ENCODE data around the gene HBM.

HBM gene

GRCh38 chr16:129075-129474, 36.7 kb upstream of the HBM start:
- no peak for TF ChIP-seq SUZ12 (IDR thresholded peaks at IDR 0.05)
- no peak for TF ChIP-seq PKNOX1 (IDR thresholded peaks at IDR 0.05)
- TF ChIP-seq LEF1 (IDR thresholded peaks at IDR 0.05; ENCODE audit: borderline replicate concordance) = no peak
- TF ChIP-seq FOXK2 (IDR thresholded peaks at IDR 0.05) = no peak
- no peak for TF ChIP-seq ARNT (IDR thresholded peaks at IDR 0.05)
- TF ChIP-seq HDGF (IDR thresholded peaks at IDR 0.05; ENCODE audit: borderline replicate concordance) = no peak
- no peak for TF ChIP-seq L3MBTL2 (conservative IDR thresholded peaks at IDR 0.05)
- TF ChIP-seq CTBP1 (IDR thresholded peaks at IDR 0.05; ENCODE audit: borderline replicate concordance) = no peak
- no peak for TF ChIP-seq ZNF384 (IDR thresholded peaks at IDR 0.05)
- no peak for TF ChIP-seq FOXA1 (IDR thresholded peaks at IDR 0.05)
- CTCF ChIA-PET = interaction anchor here (0.5 kb wide), 1 partner anchor 119 kb away, joined by 4 read pairs; no protein-coding TSS in a partner anchor
- POLR2A ChIA-PET = no interaction called here
- DNase-seq (ENCODE audit: extremely low spot score) = no peak

GRCh38 chr16:130533-131173, 35.1 kb upstream of the HBM start:
- ChIA-PET POLR2A (interaction anchor here (1.3 kb wide), 1 partner anchor 77 kb away, joined by 3 read pairs; the partner anchor contains the start of genes POLR3K and SNRNP25), CTCF (no interaction called here)
- no peak for TF ChIP-seq FOXA1 (IDR thresholded peaks at IDR 0.05)
- DNase-seq (ENCODE audit: extremely low spot score) = no peak

GRCh38 chr16:132120-132519, 33.7 kb upstream of the HBM start:
- ChIA-PET CTCF (no interaction called here), POLR2A (interaction anchor here (1.3 kb wide), 1 partner anchor 79 kb away, joined by 3 read pairs; the partner anchor contains the start of genes POLR3K and SNRNP25)
- no peak for DNase-seq (ENCODE audit: extremely low spot score)
- TF ChIP-seq ZNF384 (IDR thresholded peaks at IDR 0.05) (no peak), CTBP1 (IDR thresholded peaks at IDR 0.05; ENCODE audit: borderline replicate concordance) (no peak), SP1 (IDR thresholded peaks at IDR 0.05) (no peak), ARNT (IDR thresholded peaks at IDR 0.05) (no peak), FOXM1 (IDR thresholded peaks at IDR 0.05; ENCODE audit: borderline replicate concordance) (no peak), ELF4 (IDR thresholded peaks at IDR 0.05) (no peak), L3MBTL2 (conservative IDR thresholded peaks at IDR 0.05) (no peak), BHLHE40 (IDR thresholded peaks at IDR 0.05; ENCODE audit: borderline replicate concordance) (no peak), PKNOX1 (IDR thresholded peaks at IDR 0.05) (no peak), TARDBP (IDR thresholded peaks at IDR 0.05) (no peak), NFRKB (IDR thresholded peaks at IDR 0.05) (no peak), HDGF (IDR thresholded peaks at IDR 0.05; ENCODE audit: borderline replicate concordance) (no peak), SUZ12 (IDR thresholded peaks at IDR 0.05) (no peak), LEF1 (IDR thresholded peaks at IDR 0.05; ENCODE audit: borderline replicate concordance) (no peak), FOXA1 (IDR thresholded peaks at IDR 0.05) (no peak), FOXK2 (IDR thresholded peaks at IDR 0.05) (no peak)

GRCh38 chr16:133716-134115, 32.1 kb upstream of the HBM start:
- no peak for DNase-seq (ENCODE audit: extremely low spot score)
- CTCF ChIA-PET = interaction anchor here (2.1 kb wide), 1 partner anchor 16 kb away, joined by 10 read pairs; no protein-coding TSS in a partner anchor
- POLR2A ChIA-PET = no interaction called here
- no peak for TF ChIP-seq BHLHE40 (IDR thresholded peaks at IDR 0.05; ENCODE audit: borderline replicate concordance)
- no peak for TF ChIP-seq ARNT (IDR thresholded peaks at IDR 0.05)
- no peak for TF ChIP-seq ELF4 (IDR thresholded peaks at IDR 0.05)

- ChIA-PET CTCF (no interaction called here), POLR2A (interaction anchor here (1.0 kb wide), 1 partner anchor 97 kb away, joined by 3 read pairs; no protein-coding TSS in a partner anchor)
- no peak for TF ChIP-seq NFRKB (IDR thresholded peaks at IDR 0.05)
- TF ChIP-seq FOXA1 (IDR thresholded peaks at IDR 0.05) = no peak
- no peak for TF ChIP-seq TARDBP (IDR thresholded peaks at IDR 0.05)
- no peak for TF ChIP-seq HDGF (IDR thresholded peaks at IDR 0.05; ENCODE audit: borderline replicate concordance)
- no peak for TF ChIP-seq CTBP1 (IDR thresholded peaks at IDR 0.05; ENCODE audit: borderline replicate concordance)
- no peak for TF ChIP-seq SUZ12 (IDR thresholded peaks at IDR 0.05)
- TF ChIP-seq L3MBTL2 (conservative IDR thresholded peaks at IDR 0.05) = no peak; the same call in none of the 2 replicates
- no peak for TF ChIP-seq FOXK2 (IDR thresholded peaks at IDR 0.05)
- no peak for TF ChIP-seq FOXM1 (IDR thresholded peaks at IDR 0.05; ENCODE audit: borderline replicate concordance)
- no peak for TF ChIP-seq ARNT (IDR thresholded peaks at IDR 0.05)
- no peak for TF ChIP-seq PKNOX1 (IDR thresholded peaks at IDR 0.05)
- TF ChIP-seq SP1 (IDR thresholded peaks at IDR 0.05) = no peak
- no peak for TF ChIP-seq LEF1 (IDR thresholded peaks at IDR 0.05; ENCODE audit: borderline replicate concordance)
- no peak for TF ChIP-seq ZNF384 (IDR thresholded peaks at IDR 0.05)
- DNase-seq (ENCODE audit: extremely low spot score) = no peak
Measured at GRCh38 chr16:138049-138417, 27.7 kb upstream of the HBM start.

- DNase-seq (ENCODE audit: extremely low spot score) = no peak
- POLR2A ChIA-PET = interaction anchor here (0.5 to 1.7 kb wide), 3 partner anchors 9 to 87 kb away, joined by 3 read pairs; no protein-coding TSS in a partner anchor
- CTCF ChIA-PET = no interaction called here
- TF ChIP-seq FOXA1 (IDR thresholded peaks at IDR 0.05) (no peak), ARNT (IDR thresholded peaks at IDR 0.05) (no peak), L3MBTL2 (conservative IDR thresholded peaks at IDR 0.05) (no peak), SUZ12 (IDR thresholded peaks at IDR 0.05) (no peak), HDGF (IDR thresholded peaks at IDR 0.05; ENCODE audit: borderline replicate concordance) (no peak), ZNF384 (IDR thresholded peaks at IDR 0.05) (no peak), ELF4 (IDR thresholded peaks at IDR 0.05) (no peak), BHLHE40 (IDR thresholded peaks at IDR 0.05; ENCODE audit: borderline replicate concordance) (no peak), TARDBP (IDR thresholded peaks at IDR 0.05) (no peak), FOXM1 (IDR thresholded peaks at IDR 0.05; ENCODE audit: borderline replicate concordance) (no peak), LEF1 (IDR thresholded peaks at IDR 0.05; ENCODE audit: borderline replicate concordance) (no peak), SP1 (IDR thresholded peaks at IDR 0.05) (no peak), PKNOX1 (IDR thresholded peaks at IDR 0.05) (no peak), NFRKB (IDR thresholded peaks at IDR 0.05) (no peak), CTBP1 (IDR thresholded peaks at IDR 0.05; ENCODE audit: borderline replicate concordance) (no peak), FOXK2 (IDR thresholded peaks at IDR 0.05) (no peak)
Measured at GRCh38 chr16:140175-140857, 25.5 kb upstream of the HBM start.
